Mammary epithelial cell (primary cell): ENCODE data around the gene CALHM4.

Experiments used
- CTCF ChIP-seq, 2 donors: IDR thresholded peaks in 1 of 2; conservative IDR thresholded peaks in 1 of 2; 2 replicates each; pipeline ENCODE4 v1.5.1; 2011 to 2012; ENCODE audit warnings: inconsistent platforms in 2 of 2, low read length in 2 of 2, mild to moderate bottlenecking in 2 of 2, control low read depth in 1 of 2, low read depth in 1 of 2; ENCODE audit not compliant: insufficient read depth in 1 of 2; ENCODE audit errors: extremely low read depth in 1 of 2
- EZH2 ChIP-seq: IDR thresholded peaks from 2 replicates; pipeline ENCODE4 v1.6.1; 2012; ENCODE audit warnings: low read length, inconsistent platforms, borderline replicate concordance

- TF ChIP-seq CTCF (conservative IDR thresholded peaks at IDR 0.05 in 1 of 2, IDR thresholded peaks at IDR 0.05 in 1 of 2; ENCODE audit: extremely low read depth in 1 of 2, insufficient read depth in 1 of 2, low read depth in 1 of 2, low read length in 2 of 2): no peak
- no peak for TF ChIP-seq EZH2
Measured at GRCh38 chr6:116586276-116586675, 32.7 kb downstream of the CALHM4 start.
